ENCODE measurements around the gene ENDOG. TPM values are rescaled to one million over a fixed set of nuclear protein-coding genes. Genes with fewer than 3 reads are reported as not detected.

ENDOG gene
- total RNA-seq: 10 to 100 TPM; 21.8 to 23.9 TPM

DNA sequence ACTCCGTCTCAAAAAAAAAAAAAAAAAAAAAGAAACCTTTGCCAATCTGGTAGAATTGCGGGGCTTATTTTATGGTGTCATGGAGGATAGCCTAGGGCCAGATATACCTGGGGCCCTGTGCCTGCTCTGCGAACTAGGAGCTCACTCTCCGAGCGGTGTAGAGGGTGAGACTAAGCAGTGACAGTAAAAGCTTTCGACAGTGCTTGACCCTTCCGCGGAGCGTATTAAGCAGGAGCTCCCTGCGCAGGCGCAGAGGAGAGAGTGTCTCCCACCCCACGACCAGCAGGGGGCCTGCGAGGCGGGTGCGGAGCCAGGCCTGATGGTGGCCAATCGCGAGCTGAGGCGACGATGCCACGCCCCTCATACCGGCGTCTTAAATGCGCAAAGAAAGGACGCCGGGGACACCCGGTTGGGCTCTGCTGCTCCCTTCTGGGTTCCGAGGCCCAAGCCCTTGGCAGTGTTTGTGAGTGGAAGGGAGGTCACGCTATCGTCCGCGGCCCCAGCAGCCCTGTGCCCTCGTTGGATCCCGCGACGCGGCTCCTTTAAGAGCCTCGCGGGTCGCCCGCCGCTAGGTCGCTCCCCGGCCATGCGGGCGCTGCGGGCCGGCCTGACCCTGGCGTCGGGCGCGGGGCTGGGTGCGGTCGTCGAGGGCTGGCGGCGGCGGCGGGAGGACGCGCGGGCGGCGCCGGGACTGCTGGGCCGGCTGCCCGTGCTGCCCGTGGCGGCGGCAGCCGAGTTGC, at the start of gene ENDOG:
TSS of gene ENDOG (plus strand) at position 402 of the 740 bp plus-strand sequence. CDS start at position 587, 185 bp downstream.
- ATAC-seq: peak; percentile 97
- peak within 1 kb of the TSS; percentile 80 for H3K4me3 Mint-ChIP-seq
- ChIA-PET CTCF (interaction anchor here (0.6 to 4.8 kb wide), 42 partner anchors 10 to 383 kb away, joined by 3 to 53 read pairs (median 4); partner anchors contain the start of genes KYAT1, LRRC8A, PKN3 and SPOUT1), POLR2A (interaction anchor here (0.6 to 4.6 kb wide), 13 partner anchors 10 to 292 kb away, joined by 3 to 41 read pairs (median 4); partner anchors contain the start of genes CRAT, KYAT1, SET and SPOUT1)
- H3K27me3 Mint-ChIP-seq: no peaks in the 10 kb centered on the region
- H3K4me1 Mint-ChIP-seq (ENCODE audit: low read depth): peaks cover 19% of the 10 kb centered on the region
- peak; percentile 98 for DNase-seq
- intact Hi-C loops (cut with micrococcal nuclease): no loop called here
- TF ChIP-seq, protein P1, sequence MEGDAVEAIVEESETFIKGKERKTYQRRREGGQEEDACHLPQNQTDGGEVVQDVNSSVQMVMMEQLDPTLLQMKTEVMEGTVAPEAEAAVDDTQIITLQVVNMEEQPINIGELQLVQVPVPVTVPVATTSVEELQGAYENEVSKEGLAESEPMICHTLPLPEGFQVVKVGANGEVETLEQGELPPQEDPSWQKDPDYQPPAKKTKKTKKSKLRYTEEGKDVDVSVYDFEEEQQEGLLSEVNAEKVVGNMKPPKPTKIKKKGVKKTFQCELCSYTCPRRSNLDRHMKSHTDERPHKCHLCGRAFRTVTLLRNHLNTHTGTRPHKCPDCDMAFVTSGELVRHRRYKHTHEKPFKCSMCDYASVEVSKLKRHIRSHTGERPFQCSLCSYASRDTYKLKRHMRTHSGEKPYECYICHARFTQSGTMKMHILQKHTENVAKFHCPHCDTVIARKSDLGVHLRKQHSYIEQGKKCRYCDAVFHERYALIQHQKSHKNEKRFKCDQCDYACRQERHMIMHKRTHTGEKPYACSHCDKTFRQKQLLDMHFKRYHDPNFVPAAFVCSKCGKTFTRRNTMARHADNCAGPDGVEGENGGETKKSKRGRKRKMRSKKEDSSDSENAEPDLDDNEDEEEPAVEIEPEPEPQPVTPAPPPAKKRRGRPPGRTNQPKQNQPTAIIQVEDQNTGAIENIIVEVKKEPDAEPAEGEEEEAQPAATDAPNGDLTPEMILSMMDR (IDR thresholded peaks at IDR 0.05): peak; percentile 94
- peak within 1 kb of the TSS; percentile 84 for H3K27ac Mint-ChIP-seq
- H3K36me3 Mint-ChIP-seq (ENCODE audit: low read depth): peaks cover 10% of the 10 kb centered on the region
- H3K9me3 Mint-ChIP-seq: no peaks in the 10 kb centered on the region

DNA sequence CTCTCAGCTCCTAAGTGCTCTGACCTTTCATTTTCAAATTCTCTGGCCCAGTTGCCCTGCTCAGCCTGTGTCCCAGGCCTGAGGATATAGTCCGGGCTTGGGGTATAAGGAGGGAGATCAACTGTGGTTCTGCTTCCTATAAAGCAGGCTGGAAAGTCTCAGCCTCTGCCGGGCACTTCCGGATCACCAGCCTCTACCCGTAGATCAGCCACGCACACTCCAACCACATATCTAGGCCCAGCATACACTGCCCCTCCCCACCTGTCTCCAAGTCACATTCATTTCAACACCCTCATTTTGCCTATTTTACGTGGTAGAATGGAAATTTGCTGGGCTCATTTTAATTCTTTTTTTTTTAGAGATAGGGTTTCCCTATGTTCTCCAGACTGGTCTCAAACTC, 49.7 kb upstream of the ENDOG start:
- TF ChIP-seq, protein P1 (IDR thresholded peaks at IDR 0.05): no peak
- Mint-ChIP-seq H3K36me3 (ENCODE audit: low read depth) (no peaks in the 10 kb centered on the region), H3K4me3 (no peak overlapping the region), H3K27ac (no peak overlapping the region), H3K4me1 (ENCODE audit: low read depth) (peaks cover 22% of the 10 kb centered on the region), H3K9me3 (no peaks in the 10 kb centered on the region), H3K27me3 (no peaks in the 10 kb centered on the region)
- no peak for DNase-seq
- POLR2A ChIA-PET: interaction anchor here (1.4 kb wide), 1 partner anchor 24 kb away, joined by 5 read pairs; no protein-coding TSS in a partner anchor
- CTCF ChIA-PET: interaction anchor here (1.6 kb wide), 1 partner anchor 67 kb away, joined by 6 read pairs; the partner anchor contains the start of gene PKN3
- no peak for ATAC-seq
- intact Hi-C loops (cut with micrococcal nuclease): no loop called here

DNA sequence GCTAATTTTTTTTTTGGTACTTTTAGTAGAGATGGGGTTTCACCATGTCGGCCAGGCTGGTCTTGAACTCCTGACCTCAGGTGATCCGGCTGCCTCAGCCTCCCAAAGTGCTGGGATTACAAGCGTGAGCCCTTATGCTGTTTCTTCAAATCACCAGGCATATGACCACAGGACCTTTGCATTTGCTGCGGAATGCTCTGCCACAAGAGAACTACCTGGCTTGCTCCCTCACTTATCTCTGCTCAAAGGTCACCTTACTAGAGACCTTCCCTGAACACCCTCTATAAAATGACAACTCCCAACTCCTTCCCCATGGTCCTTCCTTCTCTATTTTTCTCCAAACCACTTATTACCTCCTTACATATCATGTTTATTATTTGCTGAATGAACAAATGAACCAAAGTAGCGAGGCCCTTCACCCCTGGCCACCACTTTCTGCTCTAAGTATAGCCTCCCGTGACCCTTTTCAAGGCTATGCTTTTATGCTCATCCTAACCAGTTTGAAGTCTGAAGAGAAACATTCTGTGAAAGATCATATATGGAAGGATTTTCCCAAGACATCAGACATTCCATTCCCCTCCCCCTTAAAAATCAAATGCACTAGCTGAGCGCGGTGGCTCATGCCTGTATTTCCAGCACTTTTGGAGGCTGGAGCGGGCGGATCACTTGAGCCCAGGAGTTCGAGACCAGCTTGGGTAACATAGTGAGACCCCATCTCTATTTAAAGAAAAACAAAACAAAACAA, 47.8 kb upstream of the ENDOG start:
- TF ChIP-seq, protein P1 (IDR thresholded peaks at IDR 0.05): no peak
- POLR2A ChIA-PET: interaction anchor here (0.9 to 1.1 kb wide), 3 partner anchors 12 to 812 kb away, joined by 3 to 4 read pairs (median 3); partner anchors contain the start of gene GLE1
- ATAC-seq (no peak), DNase-seq (no peak)
- Mint-ChIP-seq H3K9me3 (no peaks in the 10 kb centered on the region), H3K27ac (peak overlapping the region; percentile 93), H3K27me3 (no peaks in the 10 kb centered on the region), H3K4me3 (peak overlapping the region; percentile 93), H3K4me1 (ENCODE audit: low read depth) (peaks cover 18% of the 10 kb centered on the region), H3K36me3 (ENCODE audit: low read depth) (no peaks in the 10 kb centered on the region)
- intact Hi-C loops (cut with micrococcal nuclease): no loop called here
- CTCF ChIA-PET: interaction anchor here (0.9 to 1.1 kb wide), 3 partner anchors 48 to 118 kb away, joined by 3 to 5 read pairs (median 5); partner anchors contain the start of genes ENDOG and PKN3

DNA sequence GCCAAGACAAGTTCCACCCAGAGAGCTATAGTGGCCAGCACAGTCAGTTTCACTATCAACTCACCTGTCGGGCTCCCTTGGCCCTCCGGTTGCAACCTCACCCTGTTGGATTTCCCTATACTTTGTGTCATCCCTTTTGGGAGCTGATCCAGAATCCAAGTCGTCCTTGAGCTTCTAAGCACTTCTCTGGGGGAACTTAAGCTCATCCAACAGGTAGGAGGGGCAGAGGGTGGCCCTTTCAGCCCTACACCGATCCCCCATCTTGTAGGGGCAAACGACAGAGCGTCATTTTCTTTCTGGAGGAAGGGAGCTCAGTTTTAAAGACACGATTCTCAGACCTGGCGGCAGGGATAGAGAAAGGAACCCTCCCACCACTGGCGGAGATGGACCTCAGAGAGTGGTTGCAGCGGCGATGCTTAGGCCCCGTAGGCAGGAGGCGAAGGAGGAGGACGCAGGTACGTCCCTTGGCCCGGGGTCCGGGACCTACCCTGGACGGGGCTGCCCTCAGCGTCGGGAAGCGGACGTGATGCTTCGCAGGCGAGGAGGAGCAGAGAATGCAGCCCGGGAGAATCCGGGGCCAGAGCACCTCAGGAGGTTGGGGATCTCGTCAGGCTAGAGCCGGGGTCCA, 47.1 kb upstream of the ENDOG start:
- peak; percentile 32 for ATAC-seq
- POLR2A ChIA-PET: interaction anchor here (0.6 to 1.8 kb wide), 8 partner anchors 9 to 811 kb away, joined by 3 to 5 read pairs (median 4); partner anchors contain the start of gene GLE1
- peaks cover 2% of the 10 kb centered on the region for H3K9me3 Mint-ChIP-seq
- peak; percentile 29 for DNase-seq
- CTCF ChIA-PET: interaction anchor here (0.9 to 1.2 kb wide), 4 partner anchors 47 to 332 kb away, joined by 3 to 5 read pairs (median 4); partner anchors contain the start of genes ENDOG and PKN3
- H3K36me3 Mint-ChIP-seq (ENCODE audit: low read depth): no peaks in the 10 kb centered on the region
- H3K27me3 Mint-ChIP-seq: no peaks in the 10 kb centered on the region
- peaks cover 18% of the 10 kb centered on the region for H3K4me1 Mint-ChIP-seq (ENCODE audit: low read depth)
- peak overlapping the region; percentile 93 for H3K4me3 Mint-ChIP-seq
- peak overlapping the region; percentile 93 for H3K27ac Mint-ChIP-seq
- intact Hi-C loops (cut with micrococcal nuclease): no loop called here
- TF ChIP-seq, protein P1 (IDR thresholded peaks at IDR 0.05): no peak

Data from activated CD8-positive, alpha-beta T cell treated with anti-CD3 and anti-CD28 coated beads for 36 hours (primary cell).